Eye (tissue), 1 donor: ENCODE measurements around the gene PRSS21.

Experiments used
- DNase-seq: peaks from one replicate; pipeline ENCODE4 v3.0.0-alpha.2; 2015

Gene PRSS21

GRCh38 chr16:2846511-2847310 lies 29.7 kb downstream of the PRSS21 start:
- DNase-seq, result no peak

- no peak for DNase-seq
Observed at GRCh38 chr16:2848933-2849725, 32.1 kb downstream of the PRSS21 start.

GRCh38 chr16:2852003-2852730 lies 35.1 kb downstream of the PRSS21 start:
- DNase-seq, result no peak

- DNase-seq, result no peak
Observed at GRCh38 chr16:2852731-2853507, 35.9 kb downstream of the PRSS21 start.

GRCh38 chr16:2853531-2854073 lies 36.6 kb downstream of the PRSS21 start:
- DNase-seq, result no peak

- no peak for DNase-seq
Observed at GRCh38 chr16:2854700-2855309, 37.8 kb downstream of the PRSS21 start.

- no peak for DNase-seq
Observed at GRCh38 chr16:2855536-2855935, 38.5 kb downstream of the PRSS21 start.

- no peak for DNase-seq
Observed at GRCh38 chr16:2856061-2856670, 39.1 kb downstream of the PRSS21 start.

GRCh38 chr16:2856686-2857450 lies 39.8 kb downstream of the PRSS21 start:
- no peak for DNase-seq

- peak; percentile 12 for DNase-seq
Observed at GRCh38 chr16:2857451-2858244, 40.6 kb downstream of the PRSS21 start, which contains the start of gene PRSS22. PRSS22 (minus strand) TSS chr16:2858170; CDS start chr16:2858104, 66 bp downstream.

- DNase-seq, result peak; percentile 6
Observed at GRCh38 chr16:2858245-2859025, 41.4 kb downstream of the PRSS21 start.

- no peak for DNase-seq
Observed at GRCh38 chr16:2859686-2860265, 42.7 kb downstream of the PRSS21 start.

- peak; percentile 15 for DNase-seq
Observed at GRCh38 chr16:2860826-2861567, 44.0 kb downstream of the PRSS21 start.

GRCh38 chr16:2865651-2866050 lies 48.6 kb downstream of the PRSS21 start:
- no peak for DNase-seq

- DNase-seq, result no peak
Observed at GRCh38 chr16:2866431-2866830, 49.4 kb downstream of the PRSS21 start.

GRCh38 chr16:2867661-2867986 lies 50.6 kb downstream of the PRSS21 start:
- DNase-seq, result no peak

- peak; percentile 97 for DNase-seq
Observed at GRCh38 chr16:2867987-2868789, 51.2 kb downstream of the PRSS21 start.
